Fibroblast of lung (primary cell): Measurements from ENCODE around the gene SLC22A1. TPM values are rescaled to one million over a fixed set of nuclear protein-coding genes. Genes with fewer than 3 reads are reported as not detected.

ENCODE experiments used
- DNase-seq, 2 donors: peaks; one replicate each; pipeline versions ENCODE4 v3.0.0 to v3.0.0-alpha.2; 2010; ENCODE audit warnings: low read depth in 2 of 2
- H2AFZ ChIP-seq: 2 replicates; pipeline ENCODE4 v1.5.1; 2012; ENCODE audit warnings: low read length, control low read depth, inconsistent platforms
- H3K27ac ChIP-seq: 2 replicates; pipeline ENCODE4 v1.5.1; 2011; ENCODE audit warnings: low read length, control low read depth; ENCODE audit not compliant: insufficient read depth
- H3K27me3 ChIP-seq: 2 replicates; pipeline ENCODE4 v1.5.1; 2011; ENCODE audit warnings: mild to moderate bottlenecking, low read length; ENCODE audit not compliant: control insufficient read depth, insufficient read depth
- H3K36me3 ChIP-seq: 2 replicates; pipeline ENCODE4 v1.5.1; 2011; ENCODE audit warnings: low read length; ENCODE audit not compliant: control insufficient read depth, insufficient read depth
- H3K4me1 ChIP-seq: 2 replicates; pipeline ENCODE4 v1.5.1; 2011; ENCODE audit warnings: low read length; ENCODE audit not compliant: control insufficient read depth, insufficient read depth; ENCODE audit errors: extremely low read depth
- H3K4me2 ChIP-seq: 2 replicates; pipeline ENCODE4 v1.5.1; 2011; ENCODE audit warnings: low read length, control low read depth; ENCODE audit not compliant: insufficient read depth; ENCODE audit errors: extremely low read depth
- H3K4me3 ChIP-seq, 4 experiments: fragments of 200-600 bp in 1 of 4; sonication (generic) in 1 of 4; replicated peaks in 1 of 4; 2 replicates each; pipeline ENCODE4 v1.5.1; 2011 to 2016; ENCODE audit warnings: low read length in 4 of 4, low read depth in 3 of 4, mild to moderate bottlenecking in 3 of 4, control low read depth in 2 of 4, inconsistent platforms in 1 of 4, mixed read lengths in 1 of 4; ENCODE audit not compliant: insufficient read depth in 1 of 4; ENCODE audit errors: control extremely low read depth in 1 of 4
- H3K79me2 ChIP-seq: 2 replicates; pipeline ENCODE4 v1.5.1; 2012; ENCODE audit warnings: mild to moderate bottlenecking, low read length, inconsistent platforms; ENCODE audit not compliant: control insufficient read depth, insufficient read depth
- H3K9ac ChIP-seq: 2 replicates; pipeline ENCODE4 v1.5.1; 2011; ENCODE audit warnings: mild to moderate bottlenecking, low read length, control low read depth; ENCODE audit not compliant: insufficient read depth
- H3K9me3 ChIP-seq: 2 replicates; pipeline ENCODE4 v1.5.1; 2012; ENCODE audit warnings: low read depth, low read length; ENCODE audit not compliant: control insufficient read depth, insufficient read depth
- H4K20me1 ChIP-seq: 2 replicates; pipeline ENCODE4 v1.5.1; 2011; ENCODE audit warnings: low read length; ENCODE audit not compliant: control insufficient read depth, insufficient read depth; ENCODE audit errors: extremely low read depth
- CTCF ChIP-seq, 2 donors: IDR thresholded peaks in 1 of 2; conservative IDR thresholded peaks in 1 of 2; 1 replicate in 1 of 2; 2 replicates in 1 of 2; pipeline ENCODE4 v1.5.1; 2011 to 2012; ENCODE audit warnings: low read length in 2 of 2, control low read depth in 1 of 2, inconsistent platforms in 1 of 2, low read depth in 1 of 2, mild to moderate bottlenecking in 1 of 2
- EZH2 ChIP-seq: IDR thresholded peaks from 2 replicates; pipeline ENCODE4 v1.5.1; 2012; ENCODE audit warnings: low read length, control low read depth, mild to moderate bottlenecking; ENCODE audit errors: missing control alignments
- polyA plus RNA-seq, 2 donors: library from polyadenylated mRNA; depleted of rRNA in 1 of 2; stranded (reverse) in 1 of 2; unstranded in 1 of 2; fragments of >200 nt; gene quantifications; 2 replicates each; pipeline ENCODE4 v1.2.1, GENCODE V29; 2011 to 2012; ENCODE audit warnings: missing spikeins in 1 of 2
- total RNA-seq: library from RNA; depleted of rRNA; stranded (reverse); fragments of >200 nt; gene quantifications from 2 replicates; pipeline ENCODE4 v1.2.1, GENCODE V29; 2014

Gene SLC22A1
- total and polyA plus RNA-seq, 2 donors (not counting 1 experiment from before 2014, with no cell fraction given): 0.06 to 0.50 TPM

GRCh38 chr6:160079686-160080043, 42.0 kb upstream of the SLC22A1 start:
- no peaks in the 10 kb centered on the region for H3K27me3 ChIP-seq
- no peak overlapping the region for H3K4me3 ChIP-seq
- peaks cover 12% of the 10 kb centered on the region for H3K4me1 ChIP-seq
- DNase-seq: no peak
- H3K27ac ChIP-seq: no peak overlapping the region
- TF ChIP-seq CTCF (conservative IDR thresholded peaks at IDR 0.05 in 1 of 2, IDR thresholded peaks at IDR 0.05 in 1 of 2; ENCODE audit: low read depth in 1 of 2, low read length in 2 of 2) (no peak), EZH2 (no peak)
- no peaks in the 10 kb centered on the region for H3K9me3 ChIP-seq
- no peaks in the 10 kb centered on the region for H4K20me1 ChIP-seq
- no peak overlapping the region for H3K4me2 ChIP-seq
- H3K36me3 ChIP-seq: peaks cover 31% of the 10 kb centered on the region
- H2AFZ ChIP-seq: no peak overlapping the region
- no peak overlapping the region for H3K9ac ChIP-seq
- no peaks in the 10 kb centered on the region for H3K79me2 ChIP-seq

GRCh38 chr6:160080097-160080496, 41.5 kb upstream of the SLC22A1 start:
- Histone ChIP-seq H3K36me3 (peaks cover 31% of the 10 kb centered on the region), H3K4me2 (no peak overlapping the region), H3K9ac (no peak overlapping the region), H3K79me2 (no peaks in the 10 kb centered on the region), H3K9me3 (no peaks in the 10 kb centered on the region), H3K27ac (no peak overlapping the region), H2AFZ (no peak overlapping the region), H3K27me3 (no peaks in the 10 kb centered on the region), H3K4me1 (peaks cover 12% of the 10 kb centered on the region), H3K4me3 (no peak overlapping the region), H4K20me1 (no peaks in the 10 kb centered on the region)
- no peak for DNase-seq
- no peak for TF ChIP-seq CTCF (conservative IDR thresholded peaks at IDR 0.05 in 1 of 2, IDR thresholded peaks at IDR 0.05 in 1 of 2; ENCODE audit: low read depth in 1 of 2, low read length in 2 of 2)
- no peak for TF ChIP-seq EZH2

GRCh38 chr6:160081398-160081797, 40.2 kb upstream of the SLC22A1 start:
- peaks cover 12% of the 10 kb centered on the region for H3K4me1 ChIP-seq
- H3K27me3 ChIP-seq: no peaks in the 10 kb centered on the region
- H3K4me2 ChIP-seq: no peak overlapping the region
- no peak for DNase-seq
- H3K9ac ChIP-seq: no peak overlapping the region
- no peaks in the 10 kb centered on the region for H3K79me2 ChIP-seq
- no peak overlapping the region for H2AFZ ChIP-seq
- H3K4me3 ChIP-seq: no peak overlapping the region
- no peak overlapping the region for H3K27ac ChIP-seq
- H4K20me1 ChIP-seq: no peaks in the 10 kb centered on the region
- TF ChIP-seq CTCF (conservative IDR thresholded peaks at IDR 0.05 in 1 of 2, IDR thresholded peaks at IDR 0.05 in 1 of 2; ENCODE audit: low read depth in 1 of 2, low read length in 2 of 2) (no peak), EZH2 (no peak)
- peaks cover 31% of the 10 kb centered on the region for H3K36me3 ChIP-seq
- H3K9me3 ChIP-seq: no peaks in the 10 kb centered on the region
